Upper lobe of left lung (tissue), 4 donors: ENCODE measurements around the gene IRAK1.

Experiments used
- CTCF ChIP-seq, 6 experiments: fragments of 450-650 bp in 4 of 6; fragments of 200-600 bp in 2 of 6; sonication (generic) in 2 of 6; IDR thresholded peaks; one replicate each; pipeline ENCODE4 v1.5.1; 2016 to 2019; ENCODE audit warnings: antibody characterized with exemption in 6 of 6
- EP300 ChIP-seq, 4 donors: sonication (generic); formaldehyde crosslinking; IDR thresholded peaks; one replicate each; pipeline ENCODE4 v1.5.1; 2017; ENCODE audit warnings: antibody characterized with exemption in 4 of 4, control low read depth in 2 of 4
- POLR2A ChIP-seq, 4 donors: fragments of 450-650 bp; IDR thresholded peaks; one replicate each; pipeline ENCODE4 v1.5.1; 2016 to 2017; ENCODE audit warnings: antibody characterized with exemption in 4 of 4, mild to moderate bottlenecking in 2 of 4
- POLR2AphosphoS5 ChIP-seq, 2 donors: sonication (generic); formaldehyde crosslinking; IDR thresholded peaks; one replicate each; pipeline ENCODE4 v1.5.1; 2017; ENCODE audit warnings: antibody characterized with exemption in 2 of 2

DNA sequence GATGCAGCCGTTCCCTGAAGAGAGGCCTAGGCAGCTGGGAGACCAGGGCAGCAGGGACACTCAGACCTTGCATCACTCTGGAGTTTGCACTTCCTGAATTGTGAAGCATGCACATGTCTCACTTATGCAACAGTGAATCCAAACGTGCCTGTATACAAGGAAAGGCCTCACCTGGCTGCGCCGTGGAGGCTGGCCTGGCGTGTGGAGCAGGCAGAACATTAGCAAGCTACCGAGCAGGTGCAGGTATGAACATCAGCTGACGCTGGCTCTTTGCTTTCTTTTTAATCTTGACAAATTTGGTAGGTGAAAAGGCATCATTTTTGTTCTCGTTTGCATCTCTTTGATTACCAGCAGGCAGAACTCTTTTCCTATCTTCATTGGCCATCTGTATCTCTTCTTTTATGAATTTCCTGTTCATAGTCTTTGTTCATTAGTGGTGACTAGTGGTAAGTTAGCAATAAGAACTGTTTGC is 37.1 kb upstream of the IRAK1 start:
- TF ChIP-seq POLR2AphosphoS5 (IDR thresholded peaks at IDR 0.05), result no peak
- no peak for TF ChIP-seq CTCF (IDR thresholded peaks at IDR 0.05)
- TF ChIP-seq POLR2A (IDR thresholded peaks at IDR 0.05), result no peak
- TF ChIP-seq EP300 (IDR thresholded peaks at IDR 0.05), result no peak
